ENCODE data around the gene C5AR2.
"Not testable (repeated sequence)": the region's sequence is repeated elsewhere in the genome, so short reads cannot be mapped to it uniquely, and the experiment has no call there.

C5AR2 gene

GRCh38 chr19:47331931-47332547 is at the start of gene C5AR2:
Gene C5AR2 (plus strand): TSS chr19:47332175. CDS start chr19:47340800, 8,625 bp downstream.
- no peak for DNase-seq

GRCh38 chr19:47283405-47284059 is 48.4 kb upstream of the C5AR2 start:
- DNase-seq: no peak

GRCh38 chr19:47284324-47284899 is 47.6 kb upstream of the C5AR2 start:
- peak; percentile 51 for DNase-seq

- DNase-seq: peak; percentile 77
Observed at GRCh38 chr19:47296036-47296435, 35.9 kb upstream of the C5AR2 start.

GRCh38 chr19:47300867-47301266 is 31.1 kb upstream of the C5AR2 start:
- not testable (repeated sequence) for DNase-seq

GRCh38 chr19:47302249-47302648 is 29.7 kb upstream of the C5AR2 start:
- DNase-seq: no peak

- no peak for DNase-seq
Observed at GRCh38 chr19:47303966-47304365, 28.0 kb upstream of the C5AR2 start.

GRCh38 chr19:47305309-47305751 is 26.6 kb upstream of the C5AR2 start:
- peak; percentile 28 for DNase-seq

GRCh38 chr19:47306303-47306702 is 25.7 kb upstream of the C5AR2 start:
- no peak for DNase-seq

- DNase-seq: no peak
Observed at GRCh38 chr19:47309038-47309437, 22.9 kb upstream of the C5AR2 start.

GRCh38 chr19:47309608-47310007 is 22.4 kb upstream of the C5AR2 start, which contains the start of gene C5AR1:
Gene C5AR1 (plus strand): TSS chr19:47309861. CDS start chr19:47309896, 35 bp downstream.
- DNase-seq: no peak

GRCh38 chr19:47310323-47310722 is 21.7 kb upstream of the C5AR2 start:
- no peak for DNase-seq

GRCh38 chr19:47310819-47311218 is 21.2 kb upstream of the C5AR2 start:
- no peak for DNase-seq

- DNase-seq: no peak
Observed at GRCh38 chr19:47312366-47313006, 19.5 kb upstream of the C5AR2 start.

- no peak for DNase-seq
Observed at GRCh38 chr19:47313754-47314295, 18.1 kb upstream of the C5AR2 start.

- DNase-seq: peak; percentile 32
Observed at GRCh38 chr19:47315125-47315821, 16.7 kb upstream of the C5AR2 start.

- DNase-seq: no peak
Observed at GRCh38 chr19:47316513-47316912, 15.5 kb upstream of the C5AR2 start.

GRCh38 chr19:47319923-47320871 is 11.8 kb upstream of the C5AR2 start:
- no peak for DNase-seq

GRCh38 chr19:47321630-47322029 is 10.3 kb upstream of the C5AR2 start:
- no peak for DNase-seq

- DNase-seq: no peak
Observed at GRCh38 chr19:47322058-47322457, 9.9 kb upstream of the C5AR2 start.

- DNase-seq: no peak
Observed at GRCh38 chr19:47323409-47323808, 8.6 kb upstream of the C5AR2 start.

GRCh38 chr19:47323872-47324271 is 8.1 kb upstream of the C5AR2 start:
- no peak for DNase-seq

All from midbrain (tissue), 1 donor.